Tibial artery (tissue), 4 donors: ENCODE results near the gene FUOM.

Experiments used
- DNase-seq, 2 donors: peaks; one replicate each; pipeline ENCODE4 v3.0.0-alpha.2; 2019
- H3K27ac ChIP-seq, 2 donors: fragments of 200-600 bp; sonication (generic) in 1 of 2; 1 replicate in 1 of 2; 2 replicates in 1 of 2; pipeline ENCODE4 v1.5.1; 2018 to 2019; ENCODE audit warnings: mild to moderate bottlenecking in 1 of 2
- H3K27me3 ChIP-seq, 2 donors: fragments of 200-600 bp; sonication (generic) in 1 of 2; one replicate each; pipeline versions ENCODE4 v1.5.1 to v1.6.0; 2016 to 2019
- H3K36me3 ChIP-seq, 3 donors: fragments of 200-600 bp; sonication (generic) in 2 of 3; one replicate each; pipeline ENCODE4 v1.5.1; 2016 to 2019; ENCODE audit warnings: mild to moderate bottlenecking in 2 of 3
- H3K4me1 ChIP-seq, 4 donors: fragments of 200-600 bp; sonication (generic) in 2 of 4; 1 replicate in 3 of 4; 2 replicates in 1 of 4; pipeline ENCODE4 v1.5.1; 2016 to 2019
- H3K4me3 ChIP-seq, 2 donors: fragments of 200-600 bp; sonication (generic) in 1 of 2; 1 replicate in 1 of 2; 2 replicates in 1 of 2; pipeline ENCODE4 v1.5.1; 2018 to 2019; ENCODE audit warnings: mild to moderate bottlenecking in 2 of 2
- H3K9me3 ChIP-seq, 3 donors: fragments of 200-600 bp; sonication (generic) in 1 of 3; one replicate each; pipeline ENCODE4 v1.5.1; 2016 to 2019
- CTCF ChIP-seq, 2 experiments: fragments of 200-600 bp in 1 of 2; fragments of 450-650 bp in 1 of 2; IDR thresholded peaks; one replicate each; pipeline ENCODE4 v1.5.1; 2017 to 2019; ENCODE audit warnings: antibody characterized with exemption in 2 of 2, mild to moderate bottlenecking in 1 of 2, moderate library complexity in 1 of 2
- intact Hi-C: fragments of 100-400 bp; cut with DNase I; formaldehyde crosslinking; loops from one replicate; pipeline ENCODE4 v1.15.0; 2023; ENCODE audit warnings: low total_unique reads

The FUOM gene

DNA sequence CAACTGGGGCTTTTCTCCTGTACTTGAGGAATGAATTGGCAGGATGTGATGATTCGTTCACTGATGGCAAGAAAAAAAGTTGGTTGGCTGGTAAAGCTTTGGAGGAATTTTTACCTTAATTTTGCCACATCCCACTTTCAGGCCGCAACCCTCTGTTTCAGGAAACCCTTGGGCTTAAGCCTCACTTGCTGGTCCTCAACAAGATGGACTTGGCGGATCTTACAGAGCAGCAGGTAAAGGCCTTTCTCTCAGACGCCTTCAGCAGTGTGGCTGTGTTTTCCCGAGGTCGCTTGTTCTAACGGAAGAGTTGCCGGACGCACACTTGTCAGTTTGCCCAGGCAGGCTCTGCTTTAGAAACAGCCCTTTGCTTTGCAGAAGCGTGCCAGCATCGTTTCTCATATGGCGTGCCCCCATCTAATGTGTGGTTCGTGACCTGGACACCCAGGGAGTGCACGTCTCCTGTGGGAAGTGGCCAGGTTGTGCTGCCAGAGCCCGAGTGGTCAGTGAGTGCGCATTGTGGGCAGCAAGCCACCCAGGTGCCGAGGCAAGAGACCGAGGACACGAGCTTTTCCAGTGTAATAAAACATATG lies 38.3 kb upstream of the FUOM start:
- intact Hi-C loops: no loop called here
- no peak for DNase-seq
- H3K9me3 ChIP-seq: no peaks in the 10 kb centered on the region
- H3K27ac ChIP-seq: no peak overlapping the region
- peaks cover 4 to 16% (median 11%) of the 10 kb centered on the region in 4 donors for H3K4me1 ChIP-seq
- H3K36me3 ChIP-seq: peaks cover 11 to 59% (median 41%) of the 10 kb centered on the region in 3 donors
- no peak for TF ChIP-seq CTCF (IDR thresholded peaks at IDR 0.05)
- H3K27me3 ChIP-seq: no peaks in the 10 kb centered on the region
- H3K4me3 ChIP-seq: no peak overlapping the region

GRCh38 chr10:133394801-133395221 lies 37.0 kb upstream of the FUOM start:
- intact Hi-C loops: no loop called here
- H3K4me3 ChIP-seq: peak overlapping the region; percentile 81 to 95
- H3K27me3 ChIP-seq: no peaks in the 10 kb centered on the region
- H3K27ac ChIP-seq: peak overlapping the region; percentile 75 to 90
- TF ChIP-seq CTCF (IDR thresholded peaks at IDR 0.05): no peak
- no peak for DNase-seq
- peaks cover 6 to 58% (median 30%) of the 10 kb centered on the region in 3 donors for H3K36me3 ChIP-seq
- H3K9me3 ChIP-seq: no peaks in the 10 kb centered on the region
- H3K4me1 ChIP-seq: peaks cover 4 to 16% (median 11%) of the 10 kb centered on the region in 4 donors

DNA sequence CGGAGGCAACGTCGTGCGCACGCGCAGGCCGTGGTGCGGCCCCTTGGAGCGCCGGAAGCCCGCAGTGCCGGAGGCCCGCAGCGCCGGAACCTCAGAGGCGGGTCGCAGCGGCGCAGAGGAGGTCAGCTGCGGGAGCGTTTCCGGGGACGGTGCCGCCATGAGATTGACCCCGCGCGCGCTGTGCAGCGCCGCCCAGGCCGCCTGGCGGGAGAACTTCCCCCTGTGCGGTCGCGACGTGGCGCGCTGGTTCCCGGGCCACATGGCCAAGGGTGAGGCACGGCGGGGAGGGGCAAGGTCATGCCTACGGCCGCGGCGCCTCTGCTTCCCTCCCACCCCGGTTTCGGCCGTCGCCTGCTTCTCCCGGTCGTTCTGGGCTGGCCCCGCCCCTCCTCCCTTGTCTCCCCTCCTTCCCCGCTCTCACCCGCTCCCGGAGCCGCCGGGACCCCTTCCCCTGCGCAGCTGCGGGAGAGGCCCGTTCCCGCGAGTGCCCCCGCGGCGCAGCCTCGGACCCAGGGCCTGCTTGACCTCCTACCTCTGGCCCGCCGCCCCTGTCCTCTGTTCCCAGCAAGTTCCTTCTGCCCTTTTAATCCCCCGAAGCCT lies 36.3 kb upstream of the FUOM start, which contains the start of gene MTG1:
TSS of gene MTG1 (plus strand) at position 94 of the 600 bp plus-strand sequence. CDS start at position 158, 64 bp downstream.
- Histone ChIP-seq H3K27me3 (no peaks in the 10 kb centered on the region), H3K9me3 (no peaks in the 10 kb centered on the region), H3K4me3 (peak within 1 kb of the TSS; percentile 81 to 95), H3K36me3 (peaks cover 6 to 58% (median 31%) of the 10 kb centered on the region in 3 donors), H3K4me1 (peaks cover 4 to 16% (median 11%) of the 10 kb centered on the region in 4 donors), H3K27ac (peak within 1 kb of the TSS; percentile 75 to 90)
- DNase-seq: peak; percentile 89 to 96
- peak; percentile 34 to 43 for TF ChIP-seq CTCF (IDR thresholded peaks at IDR 0.05)
- intact Hi-C loops: no loop called here

DNA sequence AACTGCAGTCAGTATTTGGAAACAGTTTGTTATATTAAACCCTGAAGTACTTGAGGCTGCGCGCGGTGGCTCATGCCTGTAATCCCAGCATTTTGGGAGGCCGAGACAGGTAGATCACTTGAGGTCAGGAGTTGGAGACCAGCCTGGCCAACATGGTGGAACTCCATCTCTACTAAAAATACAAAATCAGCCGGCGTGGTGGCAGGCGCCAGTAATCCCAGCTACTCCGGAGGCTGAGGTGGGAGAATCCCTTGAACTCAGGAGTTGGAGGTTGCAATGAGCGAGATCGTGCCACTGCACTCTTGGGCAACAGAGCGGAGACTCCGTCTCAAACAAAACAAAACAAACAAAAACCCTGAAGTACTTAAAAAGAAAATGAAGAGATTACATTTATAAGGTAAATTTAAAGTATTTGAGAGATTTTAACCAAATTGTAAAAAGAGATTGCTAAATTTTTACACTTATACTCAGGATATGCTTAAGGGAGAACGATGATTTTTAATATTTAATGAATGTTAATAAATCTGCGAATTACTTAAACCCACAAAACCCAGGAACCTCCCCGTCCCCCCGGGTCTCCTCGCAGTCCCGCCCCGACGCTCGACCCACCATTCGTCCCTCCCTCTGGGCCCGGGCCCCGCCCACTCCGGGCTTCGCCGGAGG lies 35.7 kb upstream of the FUOM start:
- H3K9me3 ChIP-seq: no peaks in the 10 kb centered on the region
- TF ChIP-seq CTCF (IDR thresholded peaks at IDR 0.05): no peak
- peak overlapping the region; percentile 81 to 95 for H3K4me3 ChIP-seq
- no peaks in the 10 kb centered on the region for H3K27me3 ChIP-seq
- intact Hi-C loops: no loop called here
- DNase-seq: peak in 1 of 2 donors; percentile 54
- peaks cover 4 to 16% (median 11%) of the 10 kb centered on the region in 4 donors for H3K4me1 ChIP-seq
- H3K27ac ChIP-seq: peak overlapping the region; percentile 75 to 90
- H3K36me3 ChIP-seq: peaks cover 2 to 58% (median 25%) of the 10 kb centered on the region in 3 donors

DNA sequence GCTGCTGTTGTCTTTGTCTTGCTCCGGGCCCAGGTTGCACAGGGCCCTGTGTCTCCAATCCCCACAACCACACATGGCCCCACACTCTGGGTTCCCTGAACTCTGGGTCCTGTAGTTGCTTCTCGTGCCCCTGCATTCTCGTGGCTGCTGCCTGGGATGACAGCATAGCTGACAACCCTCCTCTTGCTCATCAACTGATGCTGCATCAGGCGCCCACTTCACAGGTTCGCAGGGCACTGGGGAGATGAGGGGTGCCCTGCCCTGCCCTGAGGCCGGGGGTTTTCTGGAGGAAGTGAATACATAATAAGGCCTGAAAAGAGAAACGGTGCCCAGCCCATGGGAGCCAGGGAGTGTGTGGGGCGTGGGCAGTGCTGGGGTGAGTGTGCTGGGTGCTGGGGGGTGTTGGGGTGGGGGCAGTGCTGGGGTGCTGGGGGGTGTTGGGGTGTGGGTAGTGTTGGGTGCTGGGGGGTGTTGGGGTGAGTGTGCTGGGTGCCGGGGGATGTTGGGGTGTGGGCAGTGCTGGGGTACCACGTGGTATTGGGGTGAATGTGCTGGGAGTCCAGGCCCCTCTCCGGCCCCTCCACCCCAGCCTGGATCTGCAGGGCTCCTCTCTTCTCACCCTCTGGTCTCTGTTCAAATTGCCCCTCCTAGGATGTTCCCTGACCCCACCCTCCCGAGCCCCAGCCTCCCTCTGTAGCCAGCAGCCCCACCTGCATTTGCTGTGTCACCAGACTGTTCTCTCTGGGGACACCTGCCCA lies 34.1 kb upstream of the FUOM start:
- TF ChIP-seq CTCF (IDR thresholded peaks at IDR 0.05): no peak
- H3K27ac ChIP-seq: no peak overlapping the region
- H3K36me3 ChIP-seq: peaks cover 0 to 46% (median 23%) of the 10 kb centered on the region in 3 donors
- intact Hi-C loops: no loop called here
- peak in 1 of 2 donors; percentile 57 for DNase-seq
- H3K9me3 ChIP-seq: no peaks in the 10 kb centered on the region
- peaks cover 4 to 16% (median 11%) of the 10 kb centered on the region in 4 donors for H3K4me1 ChIP-seq
- no peaks in the 10 kb centered on the region for H3K27me3 ChIP-seq
- H3K4me3 ChIP-seq: no peak overlapping the region
